Esophagus muscularis mucosa (tissue), 4 donors: ENCODE results near the gene MTUS2.

ENCODE experiments used
- CTCF ChIP-seq, 3 experiments: fragments of 200-600 bp in 2 of 3; fragments of 450-650 bp in 1 of 3; sonication (generic) in 2 of 3; IDR thresholded peaks; one replicate each; pipeline ENCODE4 v1.5.1; 2017 to 2019; ENCODE audit warnings: antibody characterized with exemption in 3 of 3, mild to moderate bottlenecking in 2 of 3, moderate library complexity in 1 of 3
- EP300 ChIP-seq: sonication (generic); formaldehyde crosslinking; IDR thresholded peaks from one replicate; pipeline ENCODE4 v1.6.1; 2017; ENCODE audit warnings: antibody characterized with exemption
- POLR2A ChIP-seq: fragments of 450-650 bp; IDR thresholded peaks from one replicate; pipeline ENCODE4 v1.6.1; 2017; ENCODE audit warnings: antibody characterized with exemption, moderate library complexity, mild to moderate bottlenecking, low read depth

DNA sequence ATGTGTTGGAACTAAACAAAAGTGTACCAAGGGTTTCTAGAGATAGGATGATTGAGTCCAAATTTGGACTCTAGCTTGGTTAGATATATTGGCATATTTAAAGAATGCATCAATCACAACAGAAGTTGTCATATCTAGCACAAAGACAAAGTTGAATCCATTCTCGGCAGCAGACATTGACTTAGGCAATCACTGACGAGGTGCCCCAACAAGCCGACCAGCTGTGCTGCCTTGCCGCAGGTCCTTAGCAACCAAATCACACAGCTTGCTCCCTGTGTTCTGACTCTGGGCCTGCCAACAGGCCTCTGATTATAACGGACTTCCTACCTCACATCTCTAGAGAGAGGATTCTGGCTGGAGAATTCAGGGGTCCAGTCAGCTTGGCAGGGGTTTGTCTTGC is 208.7 kb downstream of the MTUS2 start:
- TF ChIP-seq CTCF (IDR thresholded peaks at IDR 0.05) (no peak), EP300 (no peak), POLR2A (no peak)
